KMS-11 (cell line): ENCODE measurements around the gene SNX1.

ENCODE experiments used
- H2AFZ ChIP-seq: fragments of 200-600 bp; sonication (generic); 2 replicates; pipeline ENCODE4 v1.6.1; 2016; ENCODE audit warnings: antibody characterized with exemption, mixed run types, low read depth
- H3K27ac ChIP-seq: fragments of 200-600 bp; sonication (generic); 2 replicates; pipeline ENCODE4 v1.6.1; 2016; ENCODE audit warnings: mild to moderate bottlenecking, mixed run types
- H3K27me3 ChIP-seq: fragments of 200-600 bp; sonication (generic); 2 replicates; pipeline ENCODE4 v1.6.1; 2017; ENCODE audit warnings: mild to moderate bottlenecking, low read depth, mixed run types, moderate library complexity; ENCODE audit not compliant: insufficient read depth
- H3K36me3 ChIP-seq: fragments of 200-600 bp; sonication (generic); 2 replicates; pipeline ENCODE4 v1.6.1; 2017; ENCODE audit warnings: mild to moderate bottlenecking, mixed run types; ENCODE audit not compliant: insufficient read depth
- H3K4me1 ChIP-seq: fragments of 200-600 bp; sonication (generic); 2 replicates; pipeline ENCODE4 v1.6.1; 2016; ENCODE audit warnings: mild to moderate bottlenecking, low read depth, mixed run types; ENCODE audit not compliant: poor library complexity, severe bottlenecking
- H3K4me2 ChIP-seq: fragments of 200-600 bp; sonication (generic); 2 replicates; pipeline ENCODE4 v1.7.0; 2016; ENCODE audit warnings: mild to moderate bottlenecking, mixed run types
- H3K4me3 ChIP-seq: fragments of 200-600 bp; sonication (generic); IDR thresholded peaks from 2 replicates; pipeline ENCODE4 v1.6.1; 2017; ENCODE audit warnings: low read depth, low read length, mixed read lengths; ENCODE audit not compliant: insufficient read depth
- H3K79me2 ChIP-seq: fragments of 200-600 bp; sonication (generic); 2 replicates; pipeline ENCODE4 v1.6.1; 2016; ENCODE audit warnings: low read depth, mixed run types; ENCODE audit not compliant: insufficient read depth
- H3K9ac ChIP-seq: fragments of 200-600 bp; sonication (generic); 2 replicates; pipeline ENCODE4 v1.6.1; 2016; ENCODE audit warnings: mild to moderate bottlenecking, mixed run types
- H4K20me1 ChIP-seq: fragments of 200-600 bp; sonication (generic); 2 replicates; pipeline ENCODE4 v1.6.1; 2016; ENCODE audit warnings: mild to moderate bottlenecking, mixed run types; ENCODE audit not compliant: insufficient read depth
- TF ChIP-seq, protein P1 (sequence below): fragments of 200-600 bp; sonication (generic); conservative IDR thresholded peaks from 2 replicates; pipeline ENCODE4 v1.6.1; 2017; ENCODE audit warnings: low read depth, mild to moderate bottlenecking, antibody characterized with exemption, low read length, moderate library complexity, mixed read lengths

SNX1 gene

DNA sequence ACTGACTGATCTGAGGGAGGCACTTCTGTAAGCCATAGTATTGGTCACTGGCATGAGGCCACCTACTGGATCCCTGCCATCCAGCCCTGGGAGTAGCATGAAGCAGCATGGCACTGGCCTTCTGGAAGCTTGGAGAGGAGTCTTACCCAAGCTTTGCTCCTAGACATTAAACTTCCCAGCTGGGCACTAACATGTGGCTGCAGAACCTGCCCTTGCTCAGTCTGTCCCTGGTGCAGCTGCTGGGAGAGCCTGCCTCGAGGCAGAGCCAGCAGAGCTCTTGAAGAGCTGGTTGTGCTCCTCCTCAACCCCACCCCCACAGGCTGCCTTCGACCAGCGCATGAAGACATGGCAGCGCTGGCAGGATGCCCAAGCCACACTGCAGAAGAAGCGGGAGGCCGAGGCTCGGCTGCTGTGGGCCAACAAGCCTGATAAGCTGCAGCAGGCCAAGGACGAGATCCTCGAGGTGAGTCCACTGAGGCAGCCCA lies 38.6 kb downstream of the SNX1 start:
- H3K27me3 ChIP-seq: no peaks in the 10 kb centered on the region
- H3K4me1 ChIP-seq: no peaks in the 10 kb centered on the region
- no peaks in the 10 kb centered on the region for H3K79me2 ChIP-seq
- no peak overlapping the region for H3K4me2 ChIP-seq
- H3K27ac ChIP-seq: no peak overlapping the region
- H3K36me3 ChIP-seq: no peaks in the 10 kb centered on the region
- H2AFZ ChIP-seq: no peak overlapping the region
- no peak overlapping the region for H3K9ac ChIP-seq
- no peak overlapping the region for H3K4me3 ChIP-seq
- no peaks in the 10 kb centered on the region for H4K20me1 ChIP-seq
- TF ChIP-seq, protein P1, sequence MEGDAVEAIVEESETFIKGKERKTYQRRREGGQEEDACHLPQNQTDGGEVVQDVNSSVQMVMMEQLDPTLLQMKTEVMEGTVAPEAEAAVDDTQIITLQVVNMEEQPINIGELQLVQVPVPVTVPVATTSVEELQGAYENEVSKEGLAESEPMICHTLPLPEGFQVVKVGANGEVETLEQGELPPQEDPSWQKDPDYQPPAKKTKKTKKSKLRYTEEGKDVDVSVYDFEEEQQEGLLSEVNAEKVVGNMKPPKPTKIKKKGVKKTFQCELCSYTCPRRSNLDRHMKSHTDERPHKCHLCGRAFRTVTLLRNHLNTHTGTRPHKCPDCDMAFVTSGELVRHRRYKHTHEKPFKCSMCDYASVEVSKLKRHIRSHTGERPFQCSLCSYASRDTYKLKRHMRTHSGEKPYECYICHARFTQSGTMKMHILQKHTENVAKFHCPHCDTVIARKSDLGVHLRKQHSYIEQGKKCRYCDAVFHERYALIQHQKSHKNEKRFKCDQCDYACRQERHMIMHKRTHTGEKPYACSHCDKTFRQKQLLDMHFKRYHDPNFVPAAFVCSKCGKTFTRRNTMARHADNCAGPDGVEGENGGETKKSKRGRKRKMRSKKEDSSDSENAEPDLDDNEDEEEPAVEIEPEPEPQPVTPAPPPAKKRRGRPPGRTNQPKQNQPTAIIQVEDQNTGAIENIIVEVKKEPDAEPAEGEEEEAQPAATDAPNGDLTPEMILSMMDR: no peak

DNA sequence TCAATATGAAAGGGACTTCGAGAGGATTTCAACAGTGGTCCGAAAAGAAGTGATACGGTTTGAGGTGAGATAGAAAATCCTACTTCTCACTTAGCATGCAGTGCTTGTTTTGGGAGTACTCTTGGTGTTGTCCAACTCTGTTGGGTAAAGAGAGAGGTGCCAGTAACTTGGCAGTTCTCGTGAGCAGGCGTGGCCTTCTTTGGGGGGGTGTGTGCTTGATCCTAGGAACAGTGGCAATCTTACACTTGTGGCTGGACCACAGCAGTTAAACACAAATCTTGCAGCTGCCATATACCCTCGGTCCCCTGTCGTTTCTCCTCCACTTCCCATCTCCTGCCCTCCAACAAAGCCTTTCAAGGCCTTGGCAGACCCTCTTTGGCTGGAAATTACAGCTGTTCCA lies 40.6 kb downstream of the SNX1 start:
- H3K27ac ChIP-seq: no peak overlapping the region
- no peaks in the 10 kb centered on the region for H4K20me1 ChIP-seq
- no peaks in the 10 kb centered on the region for H3K4me1 ChIP-seq
- TF ChIP-seq, protein P1: no peak
- H3K27me3 ChIP-seq: no peaks in the 10 kb centered on the region
- no peak overlapping the region for H3K4me3 ChIP-seq
- no peak overlapping the region for H2AFZ ChIP-seq
- no peak overlapping the region for H3K9ac ChIP-seq
- no peak overlapping the region for H3K4me2 ChIP-seq
- no peaks in the 10 kb centered on the region for H3K79me2 ChIP-seq
- no peaks in the 10 kb centered on the region for H3K36me3 ChIP-seq

DNA sequence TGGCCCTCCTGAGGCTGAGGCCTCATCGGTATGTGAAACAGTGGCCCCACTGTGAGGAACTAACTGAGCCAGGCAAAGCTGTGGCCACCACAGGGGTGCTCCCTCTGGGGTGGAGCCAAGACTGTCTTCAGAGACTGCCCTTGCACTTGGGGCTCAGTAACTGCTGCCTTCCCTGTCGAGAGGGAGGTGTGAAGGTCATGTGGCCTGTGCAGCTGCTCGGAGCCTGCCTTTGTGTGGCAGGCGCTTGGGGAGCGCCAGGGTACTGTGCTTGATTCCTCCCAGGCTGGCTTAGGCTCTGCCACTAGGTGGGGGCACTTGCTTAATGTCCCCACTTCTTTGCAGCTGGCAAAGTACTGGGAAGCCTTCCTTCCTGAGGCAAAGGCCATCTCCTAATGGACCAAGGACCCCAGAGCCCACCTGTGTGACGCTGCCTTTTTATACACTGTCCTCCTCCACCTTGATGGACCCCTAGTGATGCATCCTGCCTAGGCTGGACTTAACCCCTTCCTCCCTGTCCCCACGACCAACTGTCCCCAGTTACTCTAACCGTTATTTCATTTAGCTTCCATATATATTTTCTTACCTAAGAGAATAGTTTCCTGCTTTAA lies 41.5 kb downstream of the SNX1 start:
- TF ChIP-seq, protein P1: no peak
- Histone ChIP-seq H3K4me1 (no peaks in the 10 kb centered on the region), H3K79me2 (no peaks in the 10 kb centered on the region), H3K27ac (no peak overlapping the region), H4K20me1 (no peaks in the 10 kb centered on the region), H3K9ac (no peak overlapping the region), H3K27me3 (no peaks in the 10 kb centered on the region), H2AFZ (no peak overlapping the region), H3K4me2 (no peak overlapping the region), H3K36me3 (no peaks in the 10 kb centered on the region), H3K4me3 (no peak overlapping the region)

DNA sequence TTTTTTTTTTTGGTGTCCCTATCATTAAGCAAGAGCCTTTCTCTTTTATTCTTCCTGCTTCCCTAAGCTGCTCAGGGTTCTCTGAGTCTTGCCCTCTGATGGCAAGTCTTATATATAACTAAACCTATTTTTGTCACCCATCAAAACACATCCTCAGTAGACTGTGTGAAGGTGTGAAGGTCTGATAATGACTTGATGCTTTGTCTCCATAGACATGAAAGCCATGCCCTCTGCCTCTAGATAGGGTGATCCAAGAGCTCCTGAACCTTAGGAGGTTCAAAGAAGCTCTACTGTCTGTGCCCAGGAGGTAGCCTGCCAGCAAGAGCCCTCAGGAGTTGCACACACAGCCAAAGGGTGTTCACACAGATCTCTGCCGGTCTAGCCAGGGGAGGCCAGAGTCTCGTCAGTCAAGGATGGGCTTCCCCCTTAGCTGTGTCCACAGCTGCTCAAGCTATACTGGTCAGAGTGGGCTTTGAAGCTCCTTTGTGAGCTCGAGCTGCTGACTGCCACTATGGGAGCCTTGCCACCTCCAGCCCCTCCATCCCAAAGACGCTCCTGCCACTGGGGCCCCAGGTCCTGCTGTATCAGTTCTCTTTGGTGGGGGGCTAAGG lies 42.7 kb downstream of the SNX1 start:
- no peak overlapping the region for H2AFZ ChIP-seq
- no peaks in the 10 kb centered on the region for H4K20me1 ChIP-seq
- no peak overlapping the region for H3K9ac ChIP-seq
- TF ChIP-seq, protein P1: no peak
- H3K27ac ChIP-seq: no peak overlapping the region
- no peaks in the 10 kb centered on the region for H3K27me3 ChIP-seq
- no peak overlapping the region for H3K4me3 ChIP-seq
- H3K4me2 ChIP-seq: no peak overlapping the region
- no peaks in the 10 kb centered on the region for H3K79me2 ChIP-seq
- no peaks in the 10 kb centered on the region for H3K36me3 ChIP-seq
- H3K4me1 ChIP-seq: no peaks in the 10 kb centered on the region
